ENCODE results near the gene SERPINB8. TPM values are rescaled to one million over a fixed set of nuclear protein-coding genes. Genes with fewer than 3 reads are reported as not detected.
A peak's percentile ranks its signal among the peaks of the same experiment; 100 is the strongest.

SERPINB8 gene
- total RNA-seq, 1 experiment from 2014 or later = 0.98 TPM

DNA sequence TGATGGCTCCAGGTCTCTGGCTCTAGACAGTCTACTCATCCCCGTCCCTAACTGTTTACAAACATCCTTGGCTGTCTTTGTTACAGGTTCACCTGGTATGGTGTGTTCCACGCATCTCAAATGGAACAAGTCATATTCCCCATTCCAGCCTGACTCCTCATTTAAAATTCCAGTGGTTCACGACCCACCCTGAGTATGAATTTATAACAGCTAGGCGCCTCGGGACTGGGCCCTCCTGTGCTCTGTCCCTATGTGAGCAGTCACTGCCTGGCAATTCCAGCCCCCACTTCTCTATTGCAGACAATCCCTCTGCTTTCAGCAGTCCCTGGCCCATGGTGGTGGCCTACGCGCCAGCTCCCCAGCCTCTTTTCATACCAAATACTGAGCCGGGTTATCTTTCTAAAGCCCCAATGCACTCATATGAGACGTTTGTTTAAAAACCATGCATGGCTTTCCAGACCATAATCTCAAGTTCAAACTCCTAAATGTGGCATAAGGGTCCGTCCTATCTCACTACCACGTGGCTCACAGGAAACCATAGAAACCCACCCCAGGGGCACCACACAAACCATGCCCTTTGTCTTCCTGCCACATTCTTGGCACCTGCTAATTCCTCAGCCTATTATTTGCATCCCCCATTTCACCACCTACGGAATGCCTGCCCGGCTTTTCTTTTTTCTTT, 1.6 kb downstream of the SERPINB8 start:
- TF ChIP-seq, protein P1, sequence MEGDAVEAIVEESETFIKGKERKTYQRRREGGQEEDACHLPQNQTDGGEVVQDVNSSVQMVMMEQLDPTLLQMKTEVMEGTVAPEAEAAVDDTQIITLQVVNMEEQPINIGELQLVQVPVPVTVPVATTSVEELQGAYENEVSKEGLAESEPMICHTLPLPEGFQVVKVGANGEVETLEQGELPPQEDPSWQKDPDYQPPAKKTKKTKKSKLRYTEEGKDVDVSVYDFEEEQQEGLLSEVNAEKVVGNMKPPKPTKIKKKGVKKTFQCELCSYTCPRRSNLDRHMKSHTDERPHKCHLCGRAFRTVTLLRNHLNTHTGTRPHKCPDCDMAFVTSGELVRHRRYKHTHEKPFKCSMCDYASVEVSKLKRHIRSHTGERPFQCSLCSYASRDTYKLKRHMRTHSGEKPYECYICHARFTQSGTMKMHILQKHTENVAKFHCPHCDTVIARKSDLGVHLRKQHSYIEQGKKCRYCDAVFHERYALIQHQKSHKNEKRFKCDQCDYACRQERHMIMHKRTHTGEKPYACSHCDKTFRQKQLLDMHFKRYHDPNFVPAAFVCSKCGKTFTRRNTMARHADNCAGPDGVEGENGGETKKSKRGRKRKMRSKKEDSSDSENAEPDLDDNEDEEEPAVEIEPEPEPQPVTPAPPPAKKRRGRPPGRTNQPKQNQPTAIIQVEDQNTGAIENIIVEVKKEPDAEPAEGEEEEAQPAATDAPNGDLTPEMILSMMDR (IDR thresholded peaks at IDR 0.05; ENCODE audit: insufficient read depth in 1 of 2, low read depth in 1 of 2, low read length in 1 of 2, severe bottlenecking in 1 of 2, unreplicated experiment in 1 of 2) = no peak
- DNase-seq = no peak
- Histone ChIP-seq H3K36me3 (ENCODE audit: control insufficient read depth, insufficient read depth, low read length) (no peaks in the 10 kb centered on the region), H3K4me1 (no peaks in the 10 kb centered on the region), H3K9me3 (no peaks in the 10 kb centered on the region), H3K27me3 (replicated peaks; ENCODE audit: control insufficient read depth, insufficient read depth, low read length) (no peaks in the 10 kb centered on the region), H3K4me3 (ENCODE audit: low read depth, low read length) (no peak overlapping the region)
- intact Hi-C loops (cut with micrococcal nuclease; ENCODE audit: unreplicated experiment) = no loop called here
- Mint-ChIP-seq H3K4me3 (ENCODE audit: unreplicated experiment) (peak overlapping the region; percentile 89), H3K4me1 (ENCODE audit: low read depth, unreplicated experiment) (peaks cover 9% of the 10 kb centered on the region), H3K36me3 (ENCODE audit: insufficient read depth, unreplicated experiment) (peaks cover 12% of the 10 kb centered on the region), H3K27me3 (ENCODE audit: insufficient read depth, unreplicated experiment) (peaks cover 2% of the 10 kb centered on the region), H3K27ac (ENCODE audit: unreplicated experiment) (peak overlapping the region; percentile 97), H3K9me3 (ENCODE audit: unreplicated experiment) (no peaks in the 10 kb centered on the region)
- ChIA-PET POLR2A (no interaction called here), CTCF (no interaction called here)
- BruUV-seq (replicated peaks) = TSS peak; percentile 46

DNA sequence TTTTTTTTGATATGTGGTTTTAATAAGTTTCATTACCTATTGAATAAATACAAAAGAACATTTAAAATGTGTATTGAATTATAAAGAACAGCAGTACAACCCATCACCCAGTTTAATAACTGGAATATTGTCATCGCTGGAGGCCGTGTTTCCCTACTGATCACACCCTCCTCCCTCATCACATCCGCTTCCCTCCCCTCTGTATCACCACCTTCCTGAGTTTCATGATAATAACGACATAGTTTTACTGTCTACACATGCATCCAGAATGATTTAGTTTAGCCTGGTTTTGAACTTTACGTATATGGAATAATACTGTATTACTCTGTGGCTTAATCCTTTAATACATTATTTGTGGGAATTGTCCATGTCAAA, 2.1 kb downstream of the SERPINB8 start:
- BruUV-seq (replicated peaks) = no TSS peak
- Histone ChIP-seq H3K4me3 (ENCODE audit: low read depth, low read length) (no peak overlapping the region), H3K36me3 (ENCODE audit: control insufficient read depth, insufficient read depth, low read length) (no peaks in the 10 kb centered on the region), H3K27me3 (replicated peaks; ENCODE audit: control insufficient read depth, insufficient read depth, low read length) (no peaks in the 10 kb centered on the region), H3K9me3 (no peaks in the 10 kb centered on the region), H3K4me1 (no peaks in the 10 kb centered on the region)
- Mint-ChIP-seq H3K4me1 (ENCODE audit: low read depth, unreplicated experiment) (peaks cover 9% of the 10 kb centered on the region), H3K36me3 (ENCODE audit: insufficient read depth, unreplicated experiment) (peaks cover 12% of the 10 kb centered on the region), H3K27ac (ENCODE audit: unreplicated experiment) (no peak overlapping the region), H3K27me3 (ENCODE audit: insufficient read depth, unreplicated experiment) (no peaks in the 10 kb centered on the region), H3K4me3 (ENCODE audit: unreplicated experiment) (no peak overlapping the region), H3K9me3 (ENCODE audit: unreplicated experiment) (no peaks in the 10 kb centered on the region)
- CTCF ChIA-PET = no interaction called here
- TF ChIP-seq, protein P1 (IDR thresholded peaks at IDR 0.05; ENCODE audit: insufficient read depth in 1 of 2, low read depth in 1 of 2, low read length in 1 of 2, severe bottlenecking in 1 of 2, unreplicated experiment in 1 of 2) = no peak
- no peak for DNase-seq
- intact Hi-C loops (cut with micrococcal nuclease; ENCODE audit: unreplicated experiment) = no loop called here
- POLR2A ChIA-PET = no interaction called here

DNA sequence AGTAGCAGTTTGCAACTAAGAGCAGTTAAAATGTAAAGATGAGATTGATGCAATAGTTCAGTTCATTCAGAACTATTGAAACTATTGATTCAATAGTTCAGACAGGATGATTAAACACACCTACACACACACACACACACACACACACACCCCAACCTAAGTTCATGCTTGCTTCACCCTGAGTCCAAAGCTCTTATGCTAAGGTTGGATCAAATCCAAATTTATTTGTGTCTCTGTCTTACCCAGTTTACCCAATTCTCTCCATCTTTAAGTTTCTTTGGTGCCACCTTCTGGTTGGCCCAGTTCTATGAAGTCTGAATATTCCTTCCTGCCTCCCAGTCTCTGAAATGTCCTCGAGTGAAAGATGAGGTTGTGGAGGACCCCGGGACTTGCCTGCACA, 5.1 kb downstream of the SERPINB8 start:
- TF ChIP-seq, protein P1 (IDR thresholded peaks at IDR 0.05; ENCODE audit: insufficient read depth in 1 of 2, low read depth in 1 of 2, low read length in 1 of 2, severe bottlenecking in 1 of 2, unreplicated experiment in 1 of 2) = no peak
- Histone ChIP-seq H3K4me3 (ENCODE audit: low read depth, low read length) (no peak overlapping the region), H3K27me3 (replicated peaks; ENCODE audit: control insufficient read depth, insufficient read depth, low read length) (no peaks in the 10 kb centered on the region), H3K9me3 (no peaks in the 10 kb centered on the region), H3K4me1 (no peaks in the 10 kb centered on the region), H3K36me3 (ENCODE audit: control insufficient read depth, insufficient read depth, low read length) (no peaks in the 10 kb centered on the region)
- no TSS peak for BruUV-seq (replicated peaks)
- H3K4me1 Mint-ChIP-seq (ENCODE audit: low read depth, unreplicated experiment) = no peaks in the 10 kb centered on the region
- intact Hi-C loops (cut with micrococcal nuclease; ENCODE audit: unreplicated experiment) = loop anchor here (1.0 kb wide), 1 partner anchor 12 kb away; no protein-coding TSS in a partner anchor
- H3K4me3 Mint-ChIP-seq (ENCODE audit: unreplicated experiment) = no peak overlapping the region
- H3K27ac Mint-ChIP-seq (ENCODE audit: unreplicated experiment) = no peak overlapping the region
- no peaks in the 10 kb centered on the region for H3K9me3 Mint-ChIP-seq (ENCODE audit: unreplicated experiment)
- POLR2A ChIA-PET = no interaction called here
- peaks cover 9% of the 10 kb centered on the region for H3K36me3 Mint-ChIP-seq (ENCODE audit: insufficient read depth, unreplicated experiment)
- CTCF ChIA-PET = no interaction called here
- no peak for DNase-seq
- H3K27me3 Mint-ChIP-seq (ENCODE audit: insufficient read depth, unreplicated experiment) = no peaks in the 10 kb centered on the region

Measured in Caco-2 (cell line).